HepG2 (cell line): Measurements from ENCODE around the gene THSD8. TPM values are rescaled to one million over a fixed set of nuclear protein-coding genes. Genes with fewer than 3 reads are reported as not detected.

Experiments used
- HNF4A ChIP-seq: sonication (generic); formaldehyde crosslinking; IDR thresholded peaks from 2 replicates; pipeline ENCODE4 v1.4.0; 2020; ENCODE audit warnings: missing genetic modification reagents
- KDM5B ChIP-seq: sonication (generic); formaldehyde crosslinking; IDR thresholded peaks from 2 replicates; pipeline ENCODE4 v1.4.0; 2020; ENCODE audit warnings: missing genetic modification reagents, mild to moderate bottlenecking, borderline replicate concordance
- PCBP1 ChIP-seq: fragments of 200-400 bp; formaldehyde crosslinking; IDR thresholded peaks from 2 replicates; pipeline ENCODE4 v1.6.1; 2017; ENCODE audit warnings: mild to moderate bottlenecking, low read depth, low read length, borderline replicate concordance
- RFX5 ChIP-seq: IDR thresholded peaks from 2 replicates; pipeline ENCODE4 v1.6.1; 2011; ENCODE audit warnings: low read depth, low read length, improper control_type of control experiment
- ZC3H13 ChIP-seq: sonication (generic); formaldehyde crosslinking; IDR thresholded peaks from 2 replicates; pipeline ENCODE4 v1.8.1; 2023; ENCODE audit warnings: mild to moderate bottlenecking, missing genetic modification reagents, moderate library complexity
- ZFP1 ChIP-seq: IDR thresholded peaks from 2 replicates; pipeline ENCODE4 v1.6.1; 2016
- ZNF124 ChIP-seq: sonication (generic); formaldehyde crosslinking; IDR thresholded peaks from 2 replicates; pipeline ENCODE4 v1.4.0; 2020; ENCODE audit warnings: missing genetic modification reagents
- ZNF296 ChIP-seq: sonication (generic); formaldehyde crosslinking; conservative IDR thresholded peaks from 2 replicates; pipeline ENCODE4 v1.5.0; 2020; ENCODE audit warnings: mild to moderate bottlenecking, missing genetic modification reagents
- ZNF354B ChIP-seq: sonication (generic); formaldehyde crosslinking; IDR thresholded peaks from 2 replicates; pipeline ENCODE4 v1.8.0; 2022; ENCODE audit warnings: mild to moderate bottlenecking, missing genetic modification reagents
- ZNF382 ChIP-seq: sonication (generic); formaldehyde crosslinking; IDR thresholded peaks from 2 replicates; pipeline ENCODE4 v1.5.0; 2020; ENCODE audit warnings: missing genetic modification reagents, mild to moderate bottlenecking, borderline replicate concordance
- ZNF619 ChIP-seq: sonication (generic); formaldehyde crosslinking; IDR thresholded peaks from 2 replicates; pipeline ENCODE4 v1.4.0; 2020; ENCODE audit warnings: mild to moderate bottlenecking, missing genetic modification reagents
- ZNF724P ChIP-seq: sonication (generic); formaldehyde crosslinking; IDR thresholded peaks from 2 replicates; pipeline ENCODE4 v1.8.0; 2022; ENCODE audit warnings: missing genetic modification reagents, borderline replicate concordance
- ZNF766 ChIP-seq: sonication (generic); formaldehyde crosslinking; IDR thresholded peaks from 2 replicates; pipeline ENCODE4 v1.5.0; 2020; ENCODE audit warnings: missing genetic modification reagents, borderline replicate concordance
- polyA plus RNA-seq, 8 experiments: library from polyadenylated mRNA; depleted of rRNA in 3 of 8; stranded (reverse) in 7 of 8; unstranded in 1 of 8; fragments of >200 nt; fragmentation: Illumina TruSeq in 4 of 8; extraction: Trizol in 4 of 8; gene quantifications; 2 replicates each; pipeline versions ENCODE4 v1.2.1 to v1.2.3, GENCODE V29; 2011 to 2016; ENCODE audit warnings: low read depth in 4 of 8, missing spikeins in 1 of 8, mixed read lengths in 1 of 8; ENCODE audit not compliant: insufficient read depth in 1 of 8
- total RNA-seq, 5 experiments: library from RNA; depleted of rRNA; stranded (reverse); fragments of >200 nt; fragmentation: Illumina TruSeq; extraction: Trizol; gene quantifications; 2 replicates each; pipeline ENCODE4 v1.2.3, GENCODE V29; 2016; ENCODE audit warnings: low read depth in 1 of 5
- TF ChIP-seq, protein P1 (sequence below): sonication (generic); formaldehyde crosslinking; IDR thresholded peaks from 2 replicates; pipeline ENCODE4 v1.9.0; 2022; ENCODE audit warnings: low read depth, missing genetic modification reagents
- TF ChIP-seq, protein P2 (sequence below): sonication (generic); formaldehyde crosslinking; conservative IDR thresholded peaks from 2 replicates; pipeline ENCODE4 v1.4.0; 2020; ENCODE audit warnings: missing genetic modification reagents
- TF ChIP-seq, protein P3 (sequence below): sonication (generic); formaldehyde crosslinking; IDR thresholded peaks from 2 replicates; pipeline ENCODE4 v1.4.0; 2020; ENCODE audit warnings: mild to moderate bottlenecking, missing genetic modification reagents, borderline replicate concordance
- TF ChIP-seq, protein P4 (sequence below): IDR thresholded peaks from 2 replicates; pipeline ENCODE4 v1.6.1; 2016; ENCODE audit warnings: missing biosample characterization, missing genetic modification reagents, low read depth
- TF ChIP-seq, protein P5 (sequence below): sonication (generic); formaldehyde crosslinking; IDR thresholded peaks from 2 replicates; pipeline ENCODE4 v1.5.1; 2020; ENCODE audit warnings: missing genetic modification reagents, mild to moderate bottlenecking, borderline replicate concordance

The THSD8 gene
- total and polyA plus RNA-seq, 2 of the 13 experiments (the other 11 are each of a cell fraction or from before 2014, with no cell fraction given) = 4.8 to 14.9 TPM

DNA sequence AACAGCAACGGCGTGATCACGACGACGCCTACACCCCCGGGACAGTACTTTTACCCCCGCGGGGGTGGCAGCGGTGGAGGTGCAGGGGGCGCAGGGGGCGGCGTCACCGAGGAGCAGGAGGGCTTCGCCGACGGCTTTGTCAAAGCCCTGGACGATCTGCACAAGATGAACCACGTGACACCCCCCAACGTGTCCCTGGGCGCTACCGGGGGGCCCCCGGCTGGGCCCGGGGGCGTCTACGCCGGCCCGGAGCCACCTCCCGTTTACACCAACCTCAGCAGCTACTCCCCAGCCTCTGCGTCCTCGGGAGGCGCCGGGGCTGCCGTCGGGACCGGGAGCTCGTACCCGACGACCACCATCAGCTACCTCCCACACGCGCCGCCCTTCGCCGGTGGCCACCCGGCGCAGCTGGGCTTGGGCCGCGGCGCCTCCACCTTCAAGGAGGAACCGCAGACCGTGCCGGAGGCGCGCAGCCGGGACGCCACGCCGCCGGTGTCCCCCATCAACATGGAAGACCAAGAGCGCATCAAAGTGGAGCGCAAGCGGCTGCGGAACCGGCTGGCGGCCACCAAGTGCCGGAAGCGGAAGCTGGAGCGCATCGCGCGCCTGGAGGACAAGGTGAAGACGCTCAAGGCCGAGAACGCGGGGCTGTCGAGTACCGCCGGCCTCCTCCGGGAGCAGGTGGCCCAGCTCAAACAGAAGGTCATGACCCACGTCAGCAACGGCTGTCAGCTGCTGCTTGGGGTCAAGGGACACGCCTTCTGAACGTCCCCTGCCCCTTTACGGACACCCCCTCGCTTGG, 9.6 kb upstream of the THSD8 start (continued):
- TF ChIP-seq, protein P1, sequence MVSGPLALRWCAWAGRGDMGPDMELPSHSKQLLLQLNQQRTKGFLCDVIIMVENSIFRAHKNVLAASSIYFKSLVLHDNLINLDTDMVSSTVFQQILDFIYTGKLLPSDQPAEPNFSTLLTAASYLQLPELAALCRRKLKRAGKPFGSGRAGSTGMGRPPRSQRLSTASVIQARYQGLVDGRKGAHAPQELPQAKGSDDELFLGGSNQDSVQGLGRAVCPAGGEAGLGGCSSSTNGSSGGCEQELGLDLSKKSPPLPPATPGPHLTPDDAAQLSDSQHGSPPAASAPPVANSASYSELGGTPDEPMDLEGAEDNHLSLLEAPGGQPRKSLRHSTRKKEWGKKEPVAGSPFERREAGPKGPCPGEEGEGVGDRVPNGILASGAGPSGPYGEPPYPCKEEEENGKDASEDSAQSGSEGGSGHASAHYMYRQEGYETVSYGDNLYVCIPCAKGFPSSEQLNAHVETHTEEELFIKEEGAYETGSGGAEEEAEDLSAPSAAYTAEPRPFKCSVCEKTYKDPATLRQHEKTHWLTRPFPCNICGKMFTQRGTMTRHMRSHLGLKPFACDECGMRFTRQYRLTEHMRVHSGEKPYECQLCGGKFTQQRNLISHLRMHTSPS (CRISPR knock-in tag) = no peak; the same call in 1 of the 2 replicates
- TF ChIP-seq ZFP1 (no peak), ZNF296 (CRISPR knock-in tag) (no peak), HNF4A (CRISPR knock-in tag) (peak; percentile 42; the same call in 1 of the 2 replicates), RFX5 (no peak), KDM5B (CRISPR knock-in tag) (peak; percentile 80), ZNF382 (no peak), ZNF619 (CRISPR knock-in tag) (no peak), ZNF766 (CRISPR knock-in tag) (no peak), ZNF354B (CRISPR knock-in tag) (0 out of 2 replicates have a peak, but pooled peaks have one; percentile 43), ZNF124 (CRISPR knock-in tag) (no peak), ZC3H13 (CRISPR knock-in tag) (peak; percentile 95), ZNF724P (CRISPR knock-in tag) (no peak), PCBP1 (no peak)
- TF ChIP-seq, protein P2, sequence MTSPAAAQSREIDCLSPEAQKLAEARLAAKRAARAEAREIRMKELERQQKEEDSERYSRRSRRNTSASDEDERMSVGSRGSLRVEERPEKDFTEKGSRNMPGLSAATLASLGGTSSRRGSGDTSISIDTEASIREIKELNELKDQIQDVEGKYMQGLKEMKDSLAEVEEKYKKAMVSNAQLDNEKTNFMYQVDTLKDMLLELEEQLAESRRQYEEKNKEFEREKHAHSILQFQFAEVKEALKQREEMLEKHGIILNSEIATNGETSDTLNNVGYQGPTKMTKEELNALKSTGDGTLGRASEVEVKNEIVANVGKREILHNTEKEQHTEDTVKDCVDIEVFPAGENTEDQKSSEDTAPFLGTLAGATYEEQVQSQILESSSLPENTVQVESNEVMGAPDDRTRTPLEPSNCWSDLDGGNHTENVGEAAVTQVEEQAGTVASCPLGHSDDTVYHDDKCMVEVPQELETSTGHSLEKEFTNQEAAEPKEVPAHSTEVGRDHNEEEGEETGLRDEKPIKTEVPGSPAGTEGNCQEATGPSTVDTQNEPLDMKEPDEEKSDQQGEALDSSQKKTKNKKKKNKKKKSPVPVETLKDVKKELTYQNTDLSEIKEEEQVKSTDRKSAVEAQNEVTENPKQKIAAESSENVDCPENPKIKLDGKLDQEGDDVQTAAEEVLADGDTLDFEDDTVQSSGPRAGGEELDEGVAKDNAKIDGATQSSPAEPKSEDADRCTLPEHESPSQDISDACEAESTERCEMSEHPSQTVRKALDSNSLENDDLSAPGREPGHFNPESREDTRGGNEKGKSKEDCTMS (CRISPR knock-in tag) = no peak
- TF ChIP-seq, protein P3, sequence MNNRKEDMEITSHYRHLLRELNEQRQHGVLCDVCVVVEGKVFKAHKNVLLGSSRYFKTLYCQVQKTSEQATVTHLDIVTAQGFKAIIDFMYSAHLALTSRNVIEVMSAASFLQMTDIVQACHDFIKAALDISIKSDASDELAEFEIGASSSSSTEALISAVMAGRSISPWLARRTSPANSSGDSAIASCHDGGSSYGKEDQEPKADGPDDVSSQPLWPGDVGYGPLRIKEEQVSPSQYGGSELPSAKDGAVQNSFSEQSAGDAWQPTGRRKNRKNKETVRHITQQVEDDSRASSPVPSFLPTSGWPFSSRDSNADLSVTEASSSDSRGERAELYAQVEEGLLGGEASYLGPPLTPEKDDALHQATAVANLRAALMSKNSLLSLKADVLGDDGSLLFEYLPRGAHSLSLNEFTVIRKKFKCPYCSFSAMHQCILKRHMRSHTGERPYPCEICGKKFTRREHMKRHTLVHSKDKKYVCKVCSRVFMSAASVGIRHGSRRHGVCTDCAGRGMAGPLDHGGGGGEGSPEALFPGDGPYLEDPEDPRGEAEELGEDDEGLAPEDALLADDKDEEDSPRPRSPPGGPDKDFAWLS (CRISPR knock-in tag) = no peak
- TF ChIP-seq, protein P4, sequence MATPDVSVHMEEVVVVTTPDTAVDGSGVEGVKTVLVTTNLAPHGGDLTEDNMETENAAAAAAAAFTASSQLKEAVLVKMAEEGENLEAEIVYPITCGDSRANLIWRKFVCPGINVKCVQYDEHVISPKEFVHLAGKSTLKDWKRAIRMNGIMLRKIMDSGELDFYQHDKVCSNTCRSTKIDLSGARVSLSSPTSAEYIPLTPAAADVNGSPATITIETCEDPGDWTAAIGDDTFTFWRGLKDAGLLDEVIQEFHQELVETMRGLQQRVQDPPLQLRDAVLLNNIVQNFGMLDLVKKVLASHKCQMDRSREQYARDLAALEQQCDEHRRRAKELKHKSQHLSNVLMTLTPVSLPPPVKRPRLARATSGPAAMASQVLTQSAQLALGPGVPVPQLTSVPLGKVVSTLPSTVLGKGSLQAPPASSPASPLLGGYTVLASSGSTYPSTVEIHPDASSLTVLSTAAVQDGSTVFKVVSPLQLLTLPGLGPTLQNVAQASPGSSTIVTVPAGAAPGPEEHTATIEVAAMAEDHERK (CRISPR knock-in tag) = no peak
- TF ChIP-seq, protein P5, sequence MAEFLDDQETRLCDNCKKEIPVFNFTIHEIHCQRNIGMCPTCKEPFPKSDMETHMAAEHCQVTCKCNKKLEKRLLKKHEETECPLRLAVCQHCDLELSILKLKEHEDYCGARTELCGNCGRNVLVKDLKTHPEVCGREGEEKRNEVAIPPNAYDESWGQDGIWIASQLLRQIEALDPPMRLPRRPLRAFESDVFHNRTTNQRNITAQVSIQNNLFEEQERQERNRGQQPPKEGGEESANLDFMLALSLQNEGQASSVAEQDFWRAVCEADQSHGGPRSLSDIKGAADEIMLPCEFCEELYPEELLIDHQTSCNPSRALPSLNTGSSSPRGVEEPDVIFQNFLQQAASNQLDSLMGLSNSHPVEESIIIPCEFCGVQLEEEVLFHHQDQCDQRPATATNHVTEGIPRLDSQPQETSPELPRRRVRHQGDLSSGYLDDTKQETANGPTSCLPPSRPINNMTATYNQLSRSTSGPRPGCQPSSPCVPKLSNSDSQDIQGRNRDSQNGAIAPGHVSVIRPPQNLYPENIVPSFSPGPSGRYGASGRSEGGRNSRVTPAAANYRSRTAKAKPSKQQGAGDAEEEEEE = no peak
